ENCODE results near the gene PHF21A.

The PHF21A gene

GRCh38 chr11:45931739-45932138, 189.5 kb downstream of the PHF21A start:
- no peak for DNase-seq

GRCh38 chr11:45930951-45931570, 190.2 kb downstream of the PHF21A start:
- DNase-seq: no peak

DNA sequence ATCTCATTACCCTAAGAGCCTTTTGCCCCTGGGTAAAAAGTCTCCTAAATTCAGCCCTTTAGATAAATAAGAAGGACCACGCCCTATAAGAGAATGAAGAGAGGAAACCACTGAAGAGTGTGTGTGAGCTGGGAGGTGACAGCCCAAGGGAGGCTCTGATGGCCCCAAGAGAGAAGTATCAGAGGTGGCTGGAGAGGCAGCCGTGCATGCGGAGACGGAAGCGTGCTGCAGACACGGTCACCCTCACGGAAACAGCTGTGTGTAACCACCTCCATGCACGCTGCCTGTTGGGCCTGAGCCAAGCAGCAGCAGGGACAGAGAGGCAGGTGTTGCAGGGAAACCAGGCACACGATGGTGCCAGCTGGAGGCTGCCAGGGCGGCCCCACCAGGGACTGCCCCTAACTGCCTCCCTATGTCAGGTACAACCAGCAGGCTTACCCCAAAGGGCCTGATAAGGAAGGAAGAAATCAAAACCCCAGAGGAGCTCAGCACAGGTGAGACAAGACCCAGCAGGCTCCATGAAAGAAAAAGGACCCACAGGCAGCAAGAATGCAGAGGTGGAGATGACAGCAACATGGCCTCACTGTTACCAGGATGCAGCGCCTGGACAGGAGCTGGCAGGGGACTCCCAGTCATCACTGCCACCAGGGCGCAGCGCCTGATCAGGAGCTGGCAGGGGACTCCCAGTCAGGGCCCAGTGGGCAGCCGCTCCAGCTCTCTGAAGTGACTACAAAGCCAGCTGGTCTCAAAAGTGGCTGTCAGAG, 191.0 kb downstream of the PHF21A start:
- DNase-seq: peak; percentile 92 to 98

DNA sequence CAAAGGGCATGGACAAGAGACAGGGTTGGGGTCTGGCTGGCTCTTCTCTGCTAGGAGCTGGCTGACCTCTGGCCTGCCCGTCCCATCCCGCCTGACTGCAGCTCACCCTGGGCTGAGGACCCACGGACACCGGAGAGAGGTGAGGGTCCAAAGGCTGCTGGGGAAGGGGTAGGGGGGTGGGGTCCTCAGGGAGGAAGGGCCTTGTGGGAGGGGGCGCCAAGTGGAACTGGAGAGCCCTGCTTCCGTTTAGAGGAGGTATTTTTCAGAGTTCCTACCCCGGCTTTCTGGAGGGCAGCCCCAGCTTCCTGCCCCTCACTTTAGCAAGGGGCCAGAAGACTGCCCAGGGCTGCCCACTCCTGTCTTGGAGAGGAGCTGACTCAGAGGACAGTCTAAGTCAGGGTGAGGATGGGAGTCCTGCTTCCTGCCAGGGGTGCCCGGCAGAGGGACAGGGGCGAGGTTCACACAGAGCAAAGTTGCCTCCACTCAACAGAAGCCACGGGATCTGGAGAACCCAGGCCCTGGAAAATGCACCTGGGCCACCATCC, 191.7 kb downstream of the PHF21A start:
- peak in 1 of 2 experiments; percentile 65 for DNase-seq

- no peak for DNase-seq
These were observed 192.6 kb downstream of the PHF21A start for GRCh38 chr11:45928535-45929215.

DNA sequence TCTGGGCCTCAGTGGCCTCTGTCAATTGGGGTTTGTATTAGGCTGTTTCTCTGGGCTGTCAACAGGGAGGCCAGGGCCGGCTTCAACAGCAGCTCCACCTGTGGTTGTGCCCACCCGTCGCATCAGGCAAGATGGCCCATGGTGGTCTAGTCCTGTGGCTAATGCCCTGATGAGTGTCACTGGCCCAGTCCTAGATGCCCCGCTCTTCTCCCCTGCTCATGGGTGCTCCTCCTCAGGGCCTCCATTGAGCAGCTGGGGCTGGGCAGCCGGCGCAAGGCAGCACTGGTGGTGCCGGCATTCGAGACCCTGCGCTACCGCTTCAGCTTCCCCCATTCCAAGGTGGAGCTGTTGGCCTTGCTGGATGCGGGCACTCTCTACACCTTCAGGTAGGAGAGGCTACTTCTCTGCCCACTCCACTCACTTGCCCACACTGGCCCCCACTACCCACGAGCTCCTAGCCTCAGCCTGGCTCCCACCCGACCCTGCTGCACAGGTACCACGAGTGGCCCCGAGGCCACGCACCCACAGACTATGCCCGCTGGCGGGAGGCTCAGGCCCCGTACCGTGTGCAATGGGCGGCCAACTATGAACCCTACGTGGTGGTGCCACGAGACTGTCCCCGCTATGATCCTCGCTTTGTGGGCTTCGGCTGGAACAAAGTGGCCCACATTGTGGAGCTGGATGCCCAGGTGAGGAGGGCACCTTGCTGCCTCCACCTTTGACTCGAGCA, 193.4 kb downstream of the PHF21A start:
- no peak for DNase-seq

GRCh38 chr11:45927332-45927683, 193.9 kb downstream of the PHF21A start:
- DNase-seq: no peak

DNA sequence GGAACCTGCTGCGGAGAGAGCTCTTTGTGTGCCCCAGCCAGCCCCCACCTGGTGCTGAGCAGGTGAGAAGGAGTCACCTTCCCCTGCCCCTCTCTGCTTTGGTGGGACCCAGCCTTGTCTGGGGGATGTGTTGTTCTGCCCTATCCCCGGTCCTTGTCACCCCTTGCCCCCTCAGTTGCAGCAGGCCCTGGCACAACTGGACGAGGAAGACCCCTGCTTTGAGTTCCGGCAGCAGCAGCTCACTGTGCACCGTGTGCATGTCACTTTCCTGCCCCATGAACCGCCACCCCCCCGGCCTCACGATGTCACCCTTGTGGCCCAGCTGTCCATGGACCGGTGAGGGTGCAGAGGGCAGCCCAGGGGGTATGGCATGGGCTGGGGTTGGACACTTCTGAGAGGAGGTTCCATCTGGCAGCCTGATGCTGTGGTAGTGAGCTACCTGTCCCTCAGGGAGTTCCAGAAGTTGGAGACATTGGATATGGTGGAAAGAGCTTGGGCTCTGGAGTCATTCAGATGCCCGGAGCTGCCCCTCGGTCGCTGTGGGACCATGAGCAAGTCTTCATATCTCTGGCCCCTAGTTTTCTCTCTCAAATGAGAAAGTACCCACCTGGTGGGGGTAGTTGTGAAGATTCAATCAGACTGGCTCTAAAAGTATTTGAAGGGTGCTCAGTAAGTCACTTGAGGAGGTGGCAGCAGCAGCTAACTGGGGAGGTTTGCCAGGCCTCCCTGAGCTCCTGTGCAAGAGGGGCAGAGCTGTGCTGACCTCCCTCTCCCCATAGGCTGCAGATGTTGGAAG, 194.5 kb downstream of the PHF21A start:
- no peak for DNase-seq

GRCh38 chr11:45926001-45926401, 195.3 kb downstream of the PHF21A start:
- DNase-seq: no peak

GRCh38 chr11:45925550-45925949, 195.7 kb downstream of the PHF21A start:
- DNase-seq: no peak

GRCh38 chr11:45924927-45925326, 196.3 kb downstream of the PHF21A start:
- DNase-seq: no peak

DNA sequence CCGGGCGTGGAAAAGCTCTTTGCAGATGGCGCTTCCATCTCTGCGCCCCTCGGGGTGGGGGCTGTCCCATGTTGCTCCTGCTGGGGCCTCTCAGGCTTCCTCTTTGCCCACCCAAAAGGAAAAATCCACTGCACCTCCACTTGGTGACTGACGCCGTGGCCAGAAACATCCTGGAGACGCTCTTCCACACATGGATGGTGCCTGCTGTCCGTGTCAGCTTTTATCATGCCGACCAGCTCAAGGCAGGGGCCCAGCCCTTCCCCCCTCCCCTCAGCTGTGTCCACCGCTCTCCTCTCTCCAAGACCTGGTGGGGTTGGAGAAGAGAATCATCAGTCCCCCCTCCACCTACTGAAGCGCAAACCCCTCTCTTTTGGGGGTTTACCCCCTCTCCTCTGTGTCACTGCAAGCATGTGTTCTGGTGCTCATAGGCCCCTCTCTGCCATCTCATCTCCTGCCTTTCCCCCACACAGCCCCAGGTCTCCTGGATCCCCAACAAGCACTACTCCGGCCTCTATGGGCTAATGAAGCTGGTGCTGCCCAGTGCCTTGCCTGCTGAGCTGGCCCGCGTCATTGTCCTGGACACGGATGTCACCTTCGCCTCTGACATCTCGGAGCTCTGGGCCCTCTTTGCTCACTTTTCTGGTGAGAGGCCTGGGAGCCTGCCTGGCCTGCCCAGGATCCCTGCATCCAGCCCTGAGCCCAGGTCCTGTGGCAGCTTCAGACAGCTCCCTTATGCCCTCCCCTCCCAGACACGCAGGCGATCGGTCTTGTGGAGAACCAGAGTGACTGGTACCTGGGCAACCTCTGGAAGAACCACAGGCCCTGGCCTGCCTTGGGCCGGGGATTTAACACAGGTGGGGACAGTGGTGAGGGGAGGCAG, 197.0 kb downstream of the PHF21A start:
- no peak for DNase-seq

- DNase-seq: peak; percentile 80 to 86
These were observed 198.7 kb downstream of the PHF21A start, which contains the start of gene LARGE2 for GRCh38 chr11:45922425-45923082. Gene LARGE2 (plus strand): TSS chr11:45922656. CDS start chr11:45922883, 227 bp downstream.

DNA sequence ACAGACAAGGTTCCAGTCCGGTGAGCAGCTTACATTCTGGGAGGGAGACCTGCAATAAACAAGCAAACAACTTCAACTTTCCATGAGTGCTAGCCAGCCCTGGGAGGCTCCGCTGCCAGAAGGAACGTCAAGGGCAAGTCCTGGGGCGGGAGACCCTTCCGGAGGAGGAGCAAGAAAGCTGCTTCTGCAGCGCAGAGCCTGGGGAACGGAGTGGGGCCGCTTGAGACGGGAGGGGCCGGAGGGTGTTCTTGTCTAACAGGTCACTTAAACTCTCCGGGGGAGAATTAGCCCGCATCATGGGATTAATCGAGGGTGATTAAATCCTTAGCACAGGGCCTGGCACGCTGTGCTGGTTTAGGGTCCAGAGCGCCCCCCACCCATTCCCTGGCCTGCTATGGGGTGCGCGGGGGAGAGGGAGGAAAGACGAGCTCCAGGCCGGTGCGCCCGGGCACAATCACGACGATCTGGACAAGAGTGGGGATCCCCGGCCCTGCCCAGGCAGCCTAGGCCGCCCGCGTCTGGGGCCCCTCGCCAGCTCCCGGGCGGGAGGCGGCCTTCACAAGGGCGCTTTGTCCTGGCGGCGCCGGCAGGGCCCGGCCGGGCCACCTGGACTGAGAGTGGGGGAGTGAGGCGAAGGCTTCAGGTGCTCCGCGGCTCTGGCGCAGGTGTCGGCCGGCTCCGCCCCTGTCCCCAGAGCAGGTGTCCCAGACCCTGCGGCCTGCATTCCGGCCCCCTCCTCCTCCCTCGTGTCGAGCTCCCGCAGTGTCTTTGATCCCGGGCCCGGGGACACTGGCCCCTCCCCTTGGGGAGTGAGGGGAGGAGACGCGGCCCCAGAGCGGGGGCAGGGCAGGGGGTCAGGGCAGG, 199.5 kb downstream of the PHF21A start:
- peak; percentile 96 for DNase-seq

DNA sequence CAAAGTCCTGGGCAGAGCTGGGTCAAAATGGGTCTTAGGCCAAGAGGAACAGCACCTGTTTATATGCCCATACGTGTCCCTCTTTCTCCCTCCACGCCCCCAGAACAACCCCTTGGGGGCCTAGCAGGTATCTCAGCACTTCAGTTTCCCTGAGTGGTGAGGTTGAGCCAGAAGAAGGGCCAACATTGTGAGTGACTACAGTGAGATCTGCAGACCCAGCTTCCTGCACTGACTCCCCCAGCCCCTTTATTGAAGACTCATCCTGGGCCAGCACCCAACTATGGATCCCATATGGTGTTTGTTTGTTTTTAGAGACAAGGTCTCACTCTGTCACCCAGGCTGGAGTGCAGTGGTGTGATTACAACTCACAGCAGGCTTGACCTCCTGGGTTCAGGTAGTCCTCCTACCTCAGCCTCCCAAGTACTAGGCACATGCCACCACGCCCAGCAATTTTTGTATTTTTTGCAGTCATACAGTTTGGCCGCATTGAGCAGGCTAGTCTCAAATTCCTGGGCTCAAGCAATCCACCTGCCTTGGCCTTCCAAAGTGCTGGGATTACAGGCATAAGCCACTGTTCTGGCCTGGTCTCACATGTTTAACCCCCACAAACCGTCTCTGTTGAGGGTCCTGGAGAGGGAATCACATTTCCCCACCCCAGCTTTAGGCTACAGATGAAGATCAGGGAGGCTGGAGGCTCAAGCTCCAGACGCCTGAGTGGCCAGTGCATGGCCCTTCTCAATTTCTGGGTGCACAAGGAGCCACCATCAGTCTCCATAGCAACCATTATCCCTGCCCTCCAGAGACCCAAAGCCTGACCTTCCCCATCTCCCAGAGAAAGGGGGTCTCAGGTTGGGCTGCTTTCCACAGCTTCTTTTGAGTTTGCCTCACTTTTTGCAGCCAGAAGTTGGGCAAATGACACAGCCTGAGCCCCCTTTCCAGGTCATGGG, 200.4 kb downstream of the PHF21A start:
- DNase-seq: no peak

DNA sequence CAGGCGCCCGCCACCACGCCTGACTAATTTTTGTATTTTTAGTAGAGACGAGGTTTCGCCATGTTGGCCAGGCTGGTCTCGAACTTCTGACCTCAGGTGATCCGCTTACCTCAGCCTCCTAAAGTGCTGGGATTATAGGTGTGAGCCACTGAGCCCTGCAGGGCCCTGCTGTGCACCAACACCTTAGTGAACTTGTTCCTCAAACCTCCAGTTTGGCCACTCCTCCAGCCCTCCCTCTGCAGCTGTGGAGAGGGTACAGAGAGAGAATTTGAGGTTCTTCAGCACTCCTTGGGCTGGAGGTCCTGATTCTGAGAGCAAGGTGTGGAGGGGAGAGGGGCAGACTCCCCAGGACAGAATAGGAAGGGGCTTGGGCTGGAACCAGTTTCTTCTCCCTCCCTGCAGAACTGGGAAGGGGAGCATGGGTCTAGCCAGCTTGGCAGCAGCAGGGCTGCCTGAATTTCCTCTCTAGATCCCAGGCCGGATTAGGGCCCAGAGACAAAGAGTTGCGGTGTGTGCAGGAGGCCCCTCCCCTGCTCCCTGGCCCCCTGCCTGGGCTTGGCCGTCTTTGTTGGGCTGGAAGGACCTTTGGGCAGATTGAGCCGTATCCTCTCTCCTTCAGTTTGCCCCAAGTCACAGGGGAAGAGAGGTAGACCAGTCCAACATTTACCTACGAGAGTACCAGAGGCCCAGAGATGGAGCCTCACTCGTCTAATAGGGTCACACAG, 201.3 kb downstream of the PHF21A start:
- no peak for DNase-seq

- no peak for DNase-seq
These were observed 202.1 kb downstream of the PHF21A start for GRCh38 chr11:45918962-45919675.
